Heart left ventricle (tissue), 16 donors: ENCODE results near the gene NAA80. TPM values are rescaled to one million over a fixed set of nuclear protein-coding genes. Genes with fewer than 3 reads are reported as not detected.
"Not testable (repeated sequence)": the region's sequence is repeated elsewhere in the genome, so short reads cannot be mapped to it uniquely, and the experiment has no call there.

Experiments
- ATAC-seq, 4 donors: fragments of 200-7000 bp; cut with Tn5 transposase; one replicate each; pipeline ENCODE4 v1.9.1; 2020 to 2022; ENCODE audit warnings: moderate library complexity in 4 of 4, mild to moderate bottlenecking in 3 of 4, moderate number of reproducible peaks in 1 of 4
- DNase-seq, 5 donors: peaks; one replicate each; pipeline ENCODE4 v3.0.0-alpha.2; 2020
- H3K27ac ChIP-seq, 12 donors: fragments of 200-600 bp; sonication (generic) in 4 of 12; one replicate each; pipeline versions ENCODE4 v1.5.0 to v1.8.0; 2016 to 2022; ENCODE audit warnings: mild to moderate bottlenecking in 2 of 12
- H3K27me3 ChIP-seq, 9 donors: fragments of 200-600 bp; sonication (generic) in 2 of 9; one replicate each; pipeline versions ENCODE4 v1.5.1 to v1.8.0; 2016 to 2022; ENCODE audit warnings: mild to moderate bottlenecking in 3 of 9
- H3K36me3 ChIP-seq, 9 donors: fragments of 200-600 bp; sonication (generic) in 2 of 9; one replicate each; pipeline versions ENCODE4 v1.5.0 to v1.8.0; 2018 to 2022; ENCODE audit warnings: mild to moderate bottlenecking in 2 of 9
- H3K4me1 ChIP-seq, 12 donors: fragments of 200-600 bp; sonication (generic) in 4 of 12; one replicate each; pipeline versions ENCODE4 v1.5.0 to v1.8.0; 2016 to 2022; ENCODE audit warnings: mild to moderate bottlenecking in 3 of 12
- H3K4me3 ChIP-seq, 12 donors: fragments of 200-600 bp; sonication (generic) in 4 of 12; one replicate each; pipeline versions ENCODE4 v1.5.0 to v1.8.0; 2017 to 2022; ENCODE audit warnings: mild to moderate bottlenecking in 9 of 12, moderate library complexity in 4 of 12
- H3K9me3 ChIP-seq, 12 donors: fragments of 200-600 bp; sonication (generic) in 4 of 12; one replicate each; pipeline versions ENCODE4 v1.5.0 to v1.8.0; 2016 to 2022; ENCODE audit warnings: mild to moderate bottlenecking in 1 of 12
- CTCF ChIP-seq, 12 donors: fragments of 200-600 bp; sonication (generic) in 4 of 12; IDR thresholded peaks; one replicate each; pipeline versions ENCODE4 v1.5.0 to v1.8.0; 2018 to 2022; ENCODE audit warnings: antibody characterized with exemption in 12 of 12, mild to moderate bottlenecking in 5 of 12
- POLR2A ChIP-seq, 2 donors: fragments of 450-650 bp; IDR thresholded peaks; one replicate each; pipeline ENCODE4 v1.6.1; 2017; ENCODE audit warnings: antibody characterized with exemption in 2 of 2, mild to moderate bottlenecking in 2 of 2, moderate library complexity in 2 of 2
- WGBS, 4 donors: extraction: QIAGEN DNeasy Blood & Tissue Kit in 2 of 4; methylation state at CpG; one replicate each; pipeline versions ENCODE4 v1.1.5 to v1.1.7; 2013 to 2018; 5-methylcytosine and 5-hydroxymethylcytosine counted together
- intact Hi-C, 10 donors: fragments of 100-400 bp; cut with DNase I; formaldehyde crosslinking; loops; one replicate each; pipeline versions ENCODE4 v1.11.1 to v1.14.2; 2022
- polyA plus RNA-seq, 2 donors: library from polyadenylated mRNA; stranded (reverse); fragments of 200-250 nt; gene quantifications; one replicate each; pipeline ENCODE4 v1.2.3, GENCODE V29; 2013
- total RNA-seq, 9 donors: library from RNA; depleted of rRNA in 2 of 9; stranded (reverse); fragments of >200 nt in 2 of 9; fragmentation: NEBNext Ultra II Directional in 3 of 9; extraction: Animal tissue kit (Norgen Biotek cat#: 25700) in 3 of 9; gene quantifications; one replicate each; pipeline versions ENCODE4 v1.1.0 to v1.2.4, GENCODE V29; 2016 to 2023
- donor health status: ischemic (EF 13 %, LVEDD 7.1; RV severe dilation, severe dysfunction).
- donor health status: healthy with polysubstance abuse.
- donor health status: DM: no; HTN: yes; CAD: no.
- donor health status: DM: no; HTN: no; CAD: no.
- donor health status: ischemic (EF 25% LVEDD 6.9; RV normal size, moderate dysfunction).
- donor health status: ischemic (EF 25% LVEDD 5.7; RV mildly dilated, moderate dysfunction).
- donor health status: healthy.
- donor health status: DM: yes; HTN: yes; CAD: no.
- donor health status: ischemic (EF 35%, LVEDD 5.7; RV mildly dilated, moderate dysfunction).
- donor health status: nonischemic (EF 11% LVEDD 7.7; RV severe dilation, severe dysfunction).
- donor health status: DM: yes; HTN: yes; CAD: no.
- donor health status: PGD.
- donor health status: ischemic (EF 29% LVEDD 5.4; RV normal size, mild dysfunction).
- donor health status: nonischemic (EF 23%, LVEDD 6.1; RV moderate dilation, normal function).

NAA80 gene
- total and polyA plus RNA-seq, 11 donors, result 5.0 to 13.9 (median 9.8) TPM

- DNase-seq (peak in 2 of 5 donors; percentile 18 to 21), ATAC-seq (peak in 3 of 4 donors; percentile 11 to 25 (median 23))
- H3K9me3 ChIP-seq, result no peaks in the 10 kb centered on the region
- peaks cover 0 to 56% (median 42%) of the 10 kb centered on the region in 9 donors for H3K36me3 ChIP-seq
- H3K4me1 ChIP-seq, result peaks cover 5 to 38% (median 30%) of the 10 kb centered on the region in 12 donors
- H3K27me3 ChIP-seq, result no peaks in the 10 kb centered on the region
- H3K27ac ChIP-seq, result no peak overlapping the region
- 86 to 98% (median 97%) methylated on average over 4 of the region's 4 CpGs for WGBS, 4 donors
- intact Hi-C loops, result no loop called here
- TF ChIP-seq POLR2A (IDR thresholded peaks at IDR 0.05), result no peak
- no peak for TF ChIP-seq CTCF (IDR thresholded peaks at IDR 0.05)
- no peak overlapping the region for H3K4me3 ChIP-seq
Measured at GRCh38 chr3:50314816-50315215, 15.6 kb upstream of the NAA80 start.

DNA sequence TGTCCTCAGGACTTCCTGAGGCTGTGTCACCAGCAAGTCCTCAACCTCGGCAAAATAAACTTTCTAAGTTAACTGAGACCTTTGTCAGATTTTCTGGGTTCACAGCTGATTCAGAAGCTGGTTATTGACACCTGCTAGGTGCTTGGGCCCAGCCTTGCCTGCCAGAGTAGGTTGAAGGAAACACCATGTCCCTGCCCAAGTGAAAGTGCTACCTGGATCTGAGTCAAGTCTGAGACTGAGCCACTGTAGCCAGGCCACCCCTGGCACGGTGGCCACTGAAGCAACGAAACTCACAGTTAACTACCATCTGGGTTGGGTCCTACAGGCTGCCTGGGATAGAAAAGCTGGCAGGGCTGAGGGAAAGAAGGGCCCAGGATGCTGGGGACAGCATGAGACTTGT is 15.1 kb upstream of the NAA80 start:
- Histone ChIP-seq H3K4me1 (peaks cover 5 to 33% (median 26%) of the 10 kb centered on the region in 12 donors), H3K4me3 (no peak overlapping the region), H3K9me3 (no peaks in the 10 kb centered on the region), H3K27ac (no peak overlapping the region), H3K36me3 (peaks cover 0 to 51% (median 37%) of the 10 kb centered on the region in 9 donors), H3K27me3 (no peaks in the 10 kb centered on the region)
- TF ChIP-seq CTCF (IDR thresholded peaks at IDR 0.05), result no peak
- no peak for TF ChIP-seq POLR2A (IDR thresholded peaks at IDR 0.05)
- 65 to 85% (median 76%) methylated on average over 3 of the region's 3 CpGs for WGBS, 4 donors
- ATAC-seq, result peak in 3 of 4 donors; percentile 4 to 8 (median 4)
- intact Hi-C loops, result no loop called here
- DNase-seq, result peak in 2 of 5 donors; percentile 13 to 17

DNA sequence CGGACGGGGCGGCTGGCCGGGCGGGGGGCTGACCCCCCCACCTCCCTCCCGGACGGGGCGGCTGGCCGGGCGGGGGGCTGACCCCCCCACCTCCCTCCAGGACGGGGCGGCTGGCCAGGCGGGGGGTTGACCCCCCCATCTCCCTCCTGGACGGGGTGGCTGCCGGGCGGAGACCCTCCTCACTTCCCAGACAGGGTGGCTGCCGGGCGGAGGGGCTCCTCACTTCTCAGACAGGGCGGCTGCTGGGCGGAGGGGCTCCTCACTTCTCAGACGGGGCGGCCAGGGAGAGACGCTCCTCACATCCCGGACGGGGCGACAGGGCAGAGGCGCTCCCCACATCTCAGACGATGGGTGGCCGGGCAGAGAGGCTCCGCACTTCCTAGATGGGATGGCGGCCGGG is 12.8 kb upstream of the NAA80 start:
- H3K27me3 ChIP-seq, H3K4me3 ChIP-seq, intact Hi-C loops, ATAC-seq, H3K27ac ChIP-seq, H3K9me3 ChIP-seq: not testable (repeated sequence)
- Histone ChIP-seq H3K4me1 (peaks cover 0 to 10% (median 4%) of the 10 kb centered on the region in 12 donors), H3K36me3 (peaks cover 0 to 28% (median 14%) of the 10 kb centered on the region in 9 donors)
- 89 to 93% (median 92%) methylated on average over 6 to 32 of the region's 32 CpGs; no CpG with 5 or more reads in 1 of the 4 donors for WGBS, 4 donors
- peak in 1 of 5 donors; percentile 9 for DNase-seq

DNA sequence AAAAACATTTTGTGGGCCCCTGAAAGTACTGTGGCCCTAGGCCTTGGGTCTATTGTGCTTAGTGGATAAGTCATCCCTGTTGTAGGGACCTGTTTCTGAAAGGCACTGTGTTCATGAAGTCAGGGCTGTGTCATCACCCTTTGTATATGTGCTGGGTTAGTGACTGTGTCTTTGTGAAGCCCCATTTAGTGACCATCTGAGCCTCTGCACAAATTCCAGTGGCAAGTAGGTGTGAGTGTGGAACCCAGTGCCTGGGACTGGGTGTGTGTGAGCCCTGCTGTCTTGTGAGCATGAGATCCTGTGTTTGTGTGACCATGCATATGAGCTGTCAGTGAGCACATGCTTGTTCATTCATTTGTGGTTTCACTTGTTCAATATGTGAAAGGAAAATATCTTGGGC is 5.4 kb upstream of the NAA80 start:
- intact Hi-C loops, result loop anchor here in 3 of 10 donors (2.0 to 5.0 kb wide), 3 partner anchors 14 to 52 kb away; no protein-coding TSS in a partner anchor
- Histone ChIP-seq H3K36me3 (peaks cover 0 to 15% (median 0%) of the 10 kb centered on the region in 9 donors), H3K9me3 (peaks cover 0 to 6% (median 0%) of the 10 kb centered on the region in 12 donors)

More for the DNA sequence above, 5.4 kb upstream of the NAA80 start:
- Histone ChIP-seq H3K27me3 (no peaks in the 10 kb centered on the region), H3K27ac (no peak overlapping the region), H3K4me3 (no peak overlapping the region), H3K4me1 (peaks cover 11 to 44% (median 32%) of the 10 kb centered on the region in 12 donors)
- no peak for TF ChIP-seq POLR2A (IDR thresholded peaks at IDR 0.05)
- TF ChIP-seq CTCF (IDR thresholded peaks at IDR 0.05), result no peak
- ATAC-seq (no peak), DNase-seq (peak in 1 of 5 donors; percentile 18)
